GM19372 (cell line): Measurements from ENCODE around the gene JUND.

ENCODE experiments used
- ATAC-seq: cut with Tn5 transposase; IDR thresholded peaks from one replicate; pipeline ENCODE4 v1.9.1; 2021; ENCODE audit warnings: mild to moderate bottlenecking, low read depth, moderate library complexity; ENCODE audit not compliant: unreplicated experiment

Gene JUND

DNA sequence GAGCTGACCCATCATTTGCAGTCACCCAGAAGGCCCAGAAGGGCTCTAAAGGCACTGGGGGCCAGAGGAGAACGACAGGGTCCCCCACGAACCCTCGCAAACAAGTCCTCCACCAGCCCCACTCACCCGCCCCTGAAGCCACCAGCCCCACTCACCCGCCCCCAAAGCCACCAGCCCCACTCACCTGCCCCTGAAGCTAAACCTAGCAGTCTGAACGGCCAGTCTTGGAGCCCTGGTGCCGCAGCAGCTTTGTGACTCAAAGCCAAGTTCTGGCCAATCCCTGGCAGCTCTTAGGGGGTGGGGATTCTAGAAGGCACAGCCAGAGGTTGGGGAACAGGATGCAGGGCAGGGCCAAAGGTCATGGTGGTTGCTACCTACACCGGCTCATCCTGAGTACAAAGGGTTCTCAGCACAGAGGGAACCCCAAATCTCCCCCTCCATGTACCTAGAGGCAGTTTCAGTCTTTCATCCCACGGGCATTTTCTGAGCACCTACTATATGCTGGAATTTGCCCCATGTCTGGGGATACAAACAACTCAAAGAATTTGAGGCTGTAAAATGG is 7.1 kb downstream of the JUND start, which contains the start of gene IQCN:
IQCN (minus strand) TSS at position 234 of the 562 bp plus-strand sequence. CDS start 4,974 bp downstream, outside the sequence.
- no peak for ATAC-seq

- no peak for ATAC-seq
These were observed 7.7 kb downstream of the JUND start for GRCh38 chr19:18273561-18274218.

DNA sequence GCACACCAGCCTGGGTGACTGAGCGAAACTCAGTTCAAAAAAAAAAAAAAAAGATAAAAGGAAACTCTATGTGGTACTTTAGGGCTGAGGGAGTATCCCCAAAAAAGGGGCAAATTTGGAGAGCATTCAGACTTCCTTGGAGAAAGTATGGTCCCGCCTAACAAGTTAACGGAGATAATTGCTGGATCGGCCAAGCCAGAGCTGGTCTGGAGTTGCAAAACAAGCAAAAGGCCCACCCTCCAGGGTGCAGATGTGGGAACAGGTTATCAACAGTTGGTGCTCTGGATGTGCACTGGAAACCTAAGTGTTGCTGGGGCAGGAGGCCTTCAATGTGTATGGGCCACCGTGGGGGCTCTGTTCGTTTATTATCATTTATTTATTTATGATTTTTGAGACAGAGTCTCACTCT is 10.0 kb downstream of the JUND start:
- no peak for ATAC-seq

DNA sequence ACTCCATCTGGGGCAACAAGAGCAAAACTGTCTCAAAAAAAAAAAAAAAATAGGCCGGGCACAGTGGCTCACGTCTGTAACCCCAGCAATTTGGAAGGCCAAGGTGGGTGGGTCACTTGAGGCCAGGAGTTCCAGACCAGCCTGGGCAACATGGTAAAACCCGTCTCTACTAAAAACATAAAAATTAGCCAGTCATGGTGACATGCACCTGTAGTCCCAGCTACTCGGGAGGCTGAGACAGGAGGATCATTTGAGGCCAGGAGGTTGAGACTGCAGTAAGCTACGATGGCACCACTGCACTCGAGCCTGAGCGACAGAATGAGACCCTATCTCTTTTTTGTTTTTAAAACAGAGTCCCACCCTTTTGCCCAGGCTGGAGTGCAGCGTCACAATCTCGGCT is 11.1 kb downstream of the JUND start:
- no peak for ATAC-seq

DNA sequence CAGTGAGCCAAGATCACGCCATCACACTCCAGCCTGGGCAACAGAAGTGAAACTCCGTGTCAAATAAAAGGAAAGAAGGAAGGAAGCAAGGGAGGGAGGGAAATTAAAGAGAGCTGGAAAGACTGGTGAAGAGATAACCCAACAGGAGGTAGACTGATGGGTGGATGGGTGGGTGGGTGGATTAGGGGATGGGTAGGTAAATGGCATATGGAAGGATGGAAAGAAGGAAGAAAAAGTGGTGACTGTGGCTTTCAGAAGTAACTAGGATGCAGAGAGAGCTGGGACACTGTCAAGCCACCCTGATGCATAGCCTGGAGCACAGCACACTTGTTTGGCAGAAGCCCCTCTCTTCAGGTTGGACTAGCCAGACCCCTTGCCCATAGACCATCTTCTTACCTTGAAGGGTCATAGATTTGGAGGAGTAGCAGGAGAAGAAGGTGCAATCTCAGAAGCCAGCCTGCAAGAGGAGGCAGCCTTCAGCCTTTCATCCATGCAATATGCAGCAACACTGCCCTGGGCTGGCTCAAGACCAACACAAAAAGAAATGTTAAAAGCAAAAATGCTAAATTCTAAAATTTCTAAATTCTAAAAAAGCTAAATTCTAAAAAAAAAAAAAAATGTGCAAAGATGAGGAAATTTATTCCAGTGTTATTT is 12.2 kb downstream of the JUND start:
- no peak for ATAC-seq

DNA sequence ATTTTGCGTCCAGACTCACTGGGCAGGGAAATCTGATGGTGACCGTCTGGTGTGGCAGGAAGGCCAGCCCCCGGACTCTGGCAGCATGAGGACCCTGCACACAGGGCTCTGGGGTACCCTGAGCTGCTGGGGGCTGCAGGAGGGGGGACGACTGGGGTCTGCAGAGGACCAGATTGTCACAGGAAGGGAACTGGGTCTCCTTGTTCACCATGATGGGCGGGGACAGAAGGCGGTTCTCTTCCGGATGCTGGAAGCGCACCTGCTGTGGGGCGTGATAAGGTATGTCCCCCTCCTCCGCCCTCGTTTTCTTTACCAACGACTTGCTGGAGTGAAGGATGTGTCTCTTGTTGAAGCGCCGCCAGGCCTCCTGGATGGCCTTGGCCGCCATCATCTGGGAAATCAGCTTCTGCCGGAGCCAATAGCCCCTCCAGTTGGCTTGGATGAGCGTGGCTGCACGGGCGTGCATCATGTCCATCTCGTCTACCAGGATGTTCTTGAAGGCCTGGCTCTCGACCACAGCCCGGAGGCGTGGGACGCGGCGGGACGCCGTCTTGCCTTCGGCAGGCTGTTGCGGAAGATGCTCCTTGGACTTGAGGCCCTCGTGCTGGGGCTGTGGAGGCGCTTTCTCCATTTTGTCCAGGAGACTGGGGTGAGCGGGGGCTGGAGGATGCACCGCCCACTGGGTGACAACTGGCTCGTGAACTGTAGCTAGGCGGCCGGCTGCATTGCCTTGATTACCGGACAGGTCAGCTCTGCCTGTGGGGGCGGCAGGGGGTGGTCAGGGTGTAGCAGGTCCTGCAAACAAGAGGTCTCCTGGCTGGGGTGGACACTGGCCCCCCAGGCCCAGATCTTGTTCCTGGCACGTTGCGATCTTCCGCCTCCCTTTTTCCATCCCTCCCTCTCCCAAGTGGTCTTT is 14.4 kb downstream of the JUND start:
- ATAC-seq = no peak

GRCh38 chr19:18265582-18265981 is 15.8 kb downstream of the JUND start:
- ATAC-seq = no peak

- no peak for ATAC-seq
These were observed 16.4 kb downstream of the JUND start for GRCh38 chr19:18264971-18265540.

DNA sequence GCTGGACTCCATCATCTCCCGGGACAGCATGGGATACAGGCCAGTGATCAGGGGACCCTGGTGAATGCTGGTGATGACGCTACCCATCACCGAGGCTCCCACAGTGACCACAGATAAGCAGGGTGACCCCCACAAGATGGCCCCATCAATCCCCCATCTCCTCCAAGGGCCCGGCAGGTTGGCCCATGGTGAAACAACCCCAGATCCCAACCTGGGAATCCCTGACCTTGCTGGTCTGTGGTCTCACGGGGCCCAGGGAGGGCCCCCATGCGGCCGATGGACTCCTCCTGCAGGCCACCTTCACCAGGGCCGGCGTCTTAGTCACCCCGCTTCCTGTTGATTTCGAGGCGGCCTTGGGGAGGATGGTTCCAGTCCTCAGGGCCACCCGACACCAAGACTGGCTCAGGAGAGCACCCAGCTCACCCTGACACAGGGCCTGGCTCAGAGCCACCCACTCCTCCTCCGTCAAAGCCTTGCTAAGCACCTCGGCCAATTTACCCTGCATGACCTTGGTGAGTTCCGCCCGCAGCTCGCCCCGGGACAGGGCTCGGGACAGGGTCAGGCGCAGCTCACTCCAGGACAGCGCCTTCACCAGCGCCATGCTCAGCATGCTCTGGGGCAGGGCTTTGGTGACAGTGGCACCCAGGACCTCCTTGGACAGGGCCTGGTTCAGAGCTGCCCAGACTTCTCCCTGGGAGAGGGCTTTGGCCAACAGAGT is 17.1 kb downstream of the JUND start:
- no peak for ATAC-seq

DNA sequence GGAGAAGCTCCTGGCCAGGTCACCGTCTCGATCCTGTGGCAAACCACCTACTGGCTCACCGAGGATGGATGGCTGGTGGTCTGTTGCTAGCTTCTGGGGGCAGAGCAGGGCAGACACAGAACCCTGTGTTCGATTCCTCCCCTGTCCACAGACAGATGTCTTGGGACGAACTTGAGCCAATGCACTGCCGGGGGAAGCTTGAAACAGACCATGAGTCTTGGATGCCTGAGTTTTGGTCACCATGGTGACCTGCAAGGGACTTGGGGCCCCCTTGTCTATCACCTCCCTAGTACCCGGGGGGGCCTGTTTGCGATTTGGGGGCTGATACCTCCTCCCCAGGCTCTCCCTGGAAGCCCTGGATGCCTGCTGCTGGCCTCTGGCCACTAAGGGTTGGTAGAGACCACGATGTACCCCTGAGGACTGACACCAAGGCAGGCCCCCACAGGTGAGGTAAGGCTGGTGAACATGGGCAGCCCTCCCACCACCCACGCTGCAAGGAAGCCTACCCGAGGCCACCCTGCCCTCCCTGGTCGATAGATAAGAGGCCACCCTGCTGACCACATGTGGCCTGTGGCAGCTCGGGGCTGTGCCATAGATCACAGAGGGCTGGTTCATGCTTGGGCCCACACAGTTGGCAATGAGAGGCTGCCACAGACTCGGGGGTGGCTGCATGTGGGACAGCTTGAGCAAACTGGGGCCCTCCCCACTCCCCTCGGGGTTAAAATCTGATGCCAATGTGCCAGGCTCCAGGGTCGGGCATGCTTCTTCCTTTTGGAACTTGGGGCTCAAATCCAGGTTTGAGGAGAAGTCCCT is 17.9 kb downstream of the JUND start:
- no peak for ATAC-seq

DNA sequence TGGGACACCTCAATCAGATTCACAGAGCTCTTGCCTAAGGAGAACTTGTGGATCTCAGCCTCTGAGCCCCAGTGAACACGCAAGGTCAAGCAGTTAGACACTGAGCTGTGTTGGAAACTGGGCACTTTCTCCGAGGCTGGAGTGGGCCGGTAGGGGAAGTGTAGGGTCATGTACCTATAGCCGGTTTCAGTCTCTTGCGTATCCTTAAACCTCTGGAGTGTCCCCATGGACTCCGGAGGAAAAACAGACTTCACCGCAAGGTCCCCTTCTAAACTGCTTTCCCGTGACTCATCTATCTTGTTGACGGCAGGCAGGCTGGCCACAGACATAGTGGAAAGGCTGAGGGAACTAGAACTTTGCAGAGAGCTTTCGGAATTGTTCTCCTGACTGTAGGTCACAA is 18.5 kb downstream of the JUND start:
- ATAC-seq = no peak

- no peak for ATAC-seq
These were observed 19.3 kb downstream of the JUND start for GRCh38 chr19:18262144-18262543.

DNA sequence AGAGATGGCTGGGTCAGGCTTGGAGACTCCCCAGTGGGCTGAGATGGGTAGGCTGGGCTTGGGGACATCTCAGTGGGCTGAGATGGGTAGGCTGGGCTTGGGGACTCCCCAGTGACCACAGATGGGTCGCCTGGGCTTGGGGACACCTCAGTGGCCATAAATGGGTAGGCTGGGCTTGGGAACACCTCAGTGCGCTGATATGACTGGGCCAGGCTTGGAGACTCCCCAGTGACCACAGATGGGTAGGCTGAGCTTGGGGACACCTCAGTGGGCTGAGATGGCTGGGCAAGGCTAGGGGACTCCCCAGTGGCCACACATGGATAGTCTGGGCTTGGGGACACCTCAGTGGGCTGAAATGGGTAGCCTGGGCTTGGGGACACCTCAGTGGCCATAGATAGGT is 19.9 kb downstream of the JUND start:
- ATAC-seq = no peak

DNA sequence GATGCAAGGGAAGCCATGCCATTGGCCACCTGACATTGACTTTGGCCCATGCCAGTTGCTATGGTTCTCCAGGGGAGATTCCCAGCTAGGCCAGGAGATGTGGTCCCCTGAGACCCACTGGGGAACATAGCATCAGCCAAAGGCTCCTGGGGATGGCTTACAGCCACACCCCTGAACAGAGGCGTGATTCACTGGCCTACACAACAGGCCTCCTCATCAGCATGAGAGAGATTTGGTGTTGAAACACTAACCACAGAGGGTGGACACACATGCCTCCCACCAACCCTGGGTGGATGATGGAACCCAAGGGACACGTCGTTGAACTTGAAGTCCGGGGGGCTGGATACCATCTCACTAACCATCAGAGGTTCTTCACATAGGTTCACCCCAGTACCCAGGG is 21.5 kb downstream of the JUND start:
- ATAC-seq = no peak

- no peak for ATAC-seq
These were observed 23.6 kb downstream of the JUND start for GRCh38 chr19:18257503-18258470.

DNA sequence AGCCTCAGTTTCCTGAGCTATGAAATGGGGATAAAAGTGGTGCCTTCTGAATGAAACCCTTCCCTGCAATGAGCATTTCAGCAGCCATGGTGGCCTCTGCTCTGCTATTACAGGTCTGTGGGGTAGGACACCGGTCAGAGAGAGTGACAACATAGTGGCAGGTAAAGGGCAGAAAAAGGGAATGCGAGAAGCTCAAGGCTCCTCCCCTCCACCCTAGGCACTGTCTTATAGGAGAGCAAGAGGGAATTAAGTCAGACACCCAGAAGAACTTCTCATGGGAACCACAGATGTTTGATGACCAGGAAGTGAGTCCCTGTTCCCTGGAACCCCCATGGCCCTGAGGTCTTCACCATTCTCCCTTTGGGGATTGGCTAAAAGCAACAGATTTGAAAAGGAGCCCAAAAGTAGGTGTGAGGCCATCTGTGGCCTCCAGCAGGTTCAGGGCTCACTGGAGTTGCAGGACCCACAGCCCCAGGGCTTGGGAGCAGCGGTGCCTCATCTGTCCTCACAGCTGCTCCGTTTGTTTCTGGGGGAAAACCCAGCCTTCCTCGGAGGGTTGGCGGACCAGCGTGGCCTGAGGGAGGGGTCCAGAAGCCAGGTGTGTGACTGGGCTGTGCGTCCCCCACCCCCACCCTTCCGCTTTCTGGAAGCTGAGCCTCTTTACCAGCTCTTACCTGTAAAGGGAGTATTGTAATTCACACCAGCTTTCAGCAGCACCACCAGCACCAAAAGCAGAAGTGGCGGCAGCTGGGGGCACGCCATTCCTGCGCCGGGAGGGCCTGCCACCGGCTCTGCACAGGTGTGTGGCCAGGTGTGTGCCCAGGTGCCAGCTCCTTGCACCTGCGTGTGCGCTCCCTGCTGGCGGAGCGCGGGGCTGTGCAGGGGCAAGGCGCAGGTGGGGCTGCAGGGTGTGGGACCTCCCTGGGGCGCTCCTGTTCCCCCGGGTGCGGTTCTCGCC is 26.6 kb downstream of the JUND start:
- no peak for ATAC-seq

DNA sequence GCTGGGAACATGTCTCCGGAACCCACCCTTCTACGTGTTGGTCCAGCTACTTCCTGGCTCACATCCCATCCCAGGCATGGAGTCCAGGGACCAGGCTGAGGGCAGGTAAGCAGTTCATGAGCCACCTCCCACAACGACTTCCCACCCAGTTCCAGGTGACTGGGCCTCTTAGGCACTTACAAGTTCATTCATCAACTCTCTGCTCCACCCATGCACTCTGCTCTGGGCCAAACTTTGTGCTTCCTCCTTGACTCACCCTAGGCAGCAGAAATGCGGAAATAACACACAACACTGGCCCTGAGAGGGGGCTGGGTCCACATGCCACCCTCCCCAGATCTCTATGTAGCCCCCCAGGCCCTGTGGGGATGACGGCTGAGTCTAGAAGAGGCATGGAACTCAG is 27.7 kb downstream of the JUND start:
- no peak for ATAC-seq
